ENCODE data around the gene SYCP1.
"Not testable (repeated sequence)": the region's sequence is repeated elsewhere in the genome, so short reads cannot be mapped to it uniquely, and the experiment has no call there.

SYCP1 gene

GRCh38 chr1:114854693-114855320 is at the start of gene SYCP1:
SYCP1 (plus strand) TSS chr1:114854863; CDS start chr1:114855465, 602 bp downstream.
- no peak for DNase-seq

- no peak for DNase-seq
These were observed 34.8 kb upstream of the SYCP1 start for GRCh38 chr1:114819869-114820268.

- DNase-seq: no peak
These were observed 34.3 kb upstream of the SYCP1 start for GRCh38 chr1:114820392-114820791.

GRCh38 chr1:114821978-114822377 is 32.7 kb upstream of the SYCP1 start:
- no peak for DNase-seq

GRCh38 chr1:114828251-114828650 is 26.4 kb upstream of the SYCP1 start:
- no peak for DNase-seq

- DNase-seq: not testable (repeated sequence)
These were observed 24.6 kb upstream of the SYCP1 start for GRCh38 chr1:114830075-114830474.

- no peak for DNase-seq
These were observed 23.2 kb upstream of the SYCP1 start for GRCh38 chr1:114831276-114831994.

GRCh38 chr1:114832057-114832456 is 22.6 kb upstream of the SYCP1 start:
- no peak for DNase-seq

GRCh38 chr1:114833421-114833820 is 21.2 kb upstream of the SYCP1 start:
- no peak for DNase-seq

- DNase-seq: no peak
These were observed 10.4 kb upstream of the SYCP1 start for GRCh38 chr1:114844270-114844669.

- no peak for DNase-seq
These were observed 1.1 kb upstream of the SYCP1 start for GRCh38 chr1:114853584-114853983.

GRCh38 chr1:114861384-114861783 is 6.7 kb downstream of the SYCP1 start:
- DNase-seq: no peak

GRCh38 chr1:114892194-114892918 is 37.7 kb downstream of the SYCP1 start:
- no peak for DNase-seq

GRCh38 chr1:114896795-114897194 is 42.1 kb downstream of the SYCP1 start:
- no peak for DNase-seq

GRCh38 chr1:114901814-114902213 is 47.2 kb downstream of the SYCP1 start:
- DNase-seq: no peak

- DNase-seq: no peak
These were observed 47.7 kb downstream of the SYCP1 start for GRCh38 chr1:114902343-114902742.

GRCh38 chr1:114903480-114903879 is 48.8 kb downstream of the SYCP1 start:
- DNase-seq: no peak

- DNase-seq: not testable (repeated sequence)
These were observed 61.1 kb downstream of the SYCP1 start for GRCh38 chr1:114915720-114916119.

GRCh38 chr1:114926607-114927006 is 71.9 kb downstream of the SYCP1 start:
- no peak for DNase-seq

GRCh38 chr1:114927401-114927800 is 72.7 kb downstream of the SYCP1 start:
- DNase-seq: no peak

GRCh38 chr1:114956570-114956969 is 101.9 kb downstream of the SYCP1 start:
- no peak for DNase-seq

- DNase-seq: no peak
These were observed 104.8 kb downstream of the SYCP1 start for GRCh38 chr1:114959423-114959822.

GRCh38 chr1:114976891-114977290 is 122.2 kb downstream of the SYCP1 start:
- DNase-seq: no peak

Data from activated CD4-positive, alpha-beta T cell treated with anti-CD3 and anti-CD28 coated beads, Interleukin-2, Interleukin-6, amounts not matched to agents 100 ng/mL and 50 ng/mL, durations not matched to agents 16 hours and 8 hours (primary cell).